Measurements from ENCODE around the gene SLC15A4. TPM values are rescaled to one million over a fixed set of nuclear protein-coding genes. Genes with fewer than 3 reads are reported as not detected.
A peak's percentile ranks its signal among the peaks of the same experiment; 100 is the strongest.

The SLC15A4 gene
- total and polyA plus RNA-seq, 9 of the 15 experiments (the other 6 are each of a cell fraction or from before 2014, with no cell fraction given): 5.5 to 20.8 (median 10.1) TPM

- Histone ChIP-seq H3K9me1 (ENCODE audit: control insufficient read depth, insufficient read depth, low read length) (no peaks in the 10 kb centered on the region), H2AFZ (ENCODE audit: low read depth, low read length) (no peak overlapping the region), H4K20me1 (replicated peaks; ENCODE audit: control insufficient read depth, insufficient read depth, low read length) (no peaks in the 10 kb centered on the region), H3K9ac (ENCODE audit: insufficient read depth in 1 of 2, low read depth in 2 of 2, low read length in 2 of 2) (no peak overlapping the region), H3K36me3 (ENCODE audit: control insufficient read depth, insufficient read depth, low read length) (no peaks in the 10 kb centered on the region), H3K9me3 (replicated peaks; ENCODE audit: control insufficient read depth, insufficient read depth, low read depth, low read length) (no peaks in the 10 kb centered on the region), H3K27ac (ENCODE audit: extremely low read depth, low read depth, low read length) (no peak overlapping the region), H3K79me2 (ENCODE audit: control insufficient read depth, insufficient read depth, low read length) (no peaks in the 10 kb centered on the region), H3K27me3 (ENCODE audit: control insufficient read depth in 2 of 2, insufficient read depth in 2 of 2, low read length in 2 of 2) (peaks cover 24 to 40% of the 10 kb centered on the region in 2 experiments; a peak in 4 of 5 replicates), H3K4me3 (no peak overlapping the region), H3K4me2 (ENCODE audit: insufficient read depth, low read length) (no peak overlapping the region), H3K4me1 (replicated peaks in 1 of 2; ENCODE audit: control insufficient read depth in 2 of 2, insufficient read depth in 2 of 2, low read length in 2 of 2) (no peaks in the 10 kb centered on the region)
- FAIRE-seq (no peak), ATAC-seq (no peak), DNase-seq (ENCODE audit: extremely low read depth in 1 of 4, low spot score in 3 of 4) (no peak)
- no peak for TF ChIP-seq CLOCK (CRISPR knock-in tag; IDR thresholded peaks at IDR 0.05; ENCODE audit: borderline replicate concordance)
- peak; percentile 66; the same call in 1 of the 2 replicates for TF ChIP-seq CEBPB (tag; IDR thresholded peaks at IDR 0.05)
- TF ChIP-seq CREBBP (IDR thresholded peaks at IDR 0.05; ENCODE audit: low read depth, low read length): no peak
- 0% methylated on average over 4 of the region's 4 CpGs for WGBS (ENCODE audit: insufficient coverage, low coverage, missing lambda C conversion rate)
- no TSS peak for BruUV-seq (replicated peaks)
- POLR2A ChIA-PET: no interaction called here
- CTCF ChIA-PET (ENCODE audit: low intra/inter-chr PET ratio): no interaction called here
- intact Hi-C loops (cut with micrococcal nuclease): no loop called here
- in situ Hi-C loops (cut with MboI): no loop called here
These were observed 52.1 kb downstream of the SLC15A4 start for GRCh38 chr12:128771681-128772080.

- TF ChIP-seq ARHGAP35 (IDR thresholded peaks at IDR 0.05; ENCODE audit: partially characterized antibody): no peak
- TF ChIP-seq MAFK (IDR thresholded peaks at IDR 0.05; ENCODE audit: low read length): no peak
- H3K36me3 ChIP-seq (ENCODE audit: control insufficient read depth, insufficient read depth, low read length): no peaks in the 10 kb centered on the region
- H3K79me2 ChIP-seq (ENCODE audit: control insufficient read depth, insufficient read depth, low read length): no peaks in the 10 kb centered on the region
- no peaks in the 10 kb centered on the region for H3K9me3 ChIP-seq (replicated peaks; ENCODE audit: control insufficient read depth, insufficient read depth, low read depth, low read length)
- H2AFZ ChIP-seq (ENCODE audit: low read depth, low read length): no peak overlapping the region
- FAIRE-seq (no peak), DNase-seq (ENCODE audit: extremely low read depth in 1 of 4, low spot score in 3 of 4) (no peak), ATAC-seq (no peak)
- no peak overlapping the region for H3K27ac ChIP-seq (ENCODE audit: extremely low read depth, low read depth, low read length)
- no TSS peak for BruUV-seq (replicated peaks)
- H4K20me1 ChIP-seq (replicated peaks; ENCODE audit: control insufficient read depth, insufficient read depth, low read length): no peaks in the 10 kb centered on the region; the same call in 1 of the 2 replicates
- H3K4me2 ChIP-seq (ENCODE audit: insufficient read depth, low read length): no peak overlapping the region
- ChIA-PET POLR2A (no interaction called here), CTCF (ENCODE audit: low intra/inter-chr PET ratio) (no interaction called here)
- no peak overlapping the region for H3K4me3 ChIP-seq
- no peaks in the 10 kb centered on the region for H3K4me1 ChIP-seq (replicated peaks in 1 of 2; ENCODE audit: control insufficient read depth in 2 of 2, insufficient read depth in 2 of 2, low read length in 2 of 2)
- H3K9ac ChIP-seq (ENCODE audit: insufficient read depth in 1 of 2, low read depth in 2 of 2, low read length in 2 of 2): no peak overlapping the region
- no peaks in the 10 kb centered on the region for H3K9me1 ChIP-seq (ENCODE audit: control insufficient read depth, insufficient read depth, low read length)
- 0% methylated on average over 9 of the region's 9 CpGs for WGBS (ENCODE audit: insufficient coverage, low coverage, missing lambda C conversion rate)
- intact Hi-C loops (cut with micrococcal nuclease): no loop called here
- in situ Hi-C loops (cut with MboI): no loop called here
- peaks cover 35 to 74% of the 10 kb centered on the region in 2 experiments for H3K27me3 ChIP-seq (ENCODE audit: control insufficient read depth in 2 of 2, insufficient read depth in 2 of 2, low read length in 2 of 2)
These were observed 56.2 kb downstream of the SLC15A4 start for GRCh38 chr12:128767518-128767917.
